Astrocyte (in vitro differentiated cells and primary cell): ENCODE measurements around the gene ADAM23. TPM values are rescaled to one million over a fixed set of nuclear protein-coding genes. Genes with fewer than 3 reads are reported as not detected.

Source experiments
- DNase-seq: peaks from one replicate; pipeline ENCODE4 v3.0.0-alpha.2; 2010; ENCODE audit warnings: low read depth
- FAIRE-seq: peaks from 2 replicates; lab custom pipeline; 2011; peaks lifted over from hg19 to GRCh38; lab: Jason Lieb, UNC
- H2AFZ ChIP-seq: 2 replicates; pipeline ENCODE4 v1.6.0; 2012; ENCODE audit warnings: low read depth, low read length, inconsistent platforms
- H3K27ac ChIP-seq: 2 replicates; pipeline ENCODE4 v1.5.1; 2011; ENCODE audit warnings: low read depth, low read length, inconsistent platforms
- H3K27me3 ChIP-seq: 2 replicates; pipeline ENCODE4 v1.6.0; 2011; ENCODE audit warnings: low read length, inconsistent platforms; ENCODE audit not compliant: insufficient read depth
- H3K36me3 ChIP-seq: 2 replicates; pipeline ENCODE4 v1.5.1; 2011; ENCODE audit warnings: low read length, inconsistent platforms; ENCODE audit not compliant: insufficient read depth
- H3K4me1 ChIP-seq: 2 replicates; pipeline ENCODE4 v1.5.1; 2011; ENCODE audit warnings: low read length, inconsistent platforms; ENCODE audit not compliant: insufficient read depth
- H3K4me2 ChIP-seq: 2 replicates; pipeline ENCODE4 v1.6.0; 2012; ENCODE audit warnings: low read length, inconsistent platforms
- H3K4me3 ChIP-seq: 2 replicates; pipeline ENCODE4 v1.5.1; 2011; ENCODE audit warnings: low read depth, mild to moderate bottlenecking, low read length, inconsistent platforms; ENCODE audit not compliant: insufficient read depth
- H3K79me2 ChIP-seq: 2 replicates; pipeline ENCODE4 v1.6.0; 2012; ENCODE audit warnings: mild to moderate bottlenecking, low read length, inconsistent platforms; ENCODE audit not compliant: insufficient read depth
- H3K9ac ChIP-seq: 2 replicates; pipeline ENCODE4 v1.6.0; 2012; ENCODE audit warnings: mild to moderate bottlenecking, low read length, inconsistent platforms
- H3K9me3 ChIP-seq: 2 replicates; pipeline ENCODE4 v1.5.1; 2012; ENCODE audit warnings: low read depth, mild to moderate bottlenecking, low read length, inconsistent platforms; ENCODE audit not compliant: insufficient read depth
- H4K20me1 ChIP-seq: 2 replicates; pipeline ENCODE4 v1.6.0; 2012; ENCODE audit warnings: low read length, inconsistent platforms; ENCODE audit not compliant: insufficient read depth
- H3K27ac Mint-ChIP-seq: one replicate; pipeline ENCODE4 v1.8.0; 2021; ENCODE audit warnings: mild to moderate bottlenecking, mixed read lengths; ENCODE audit not compliant: unreplicated experiment
- H3K27me3 Mint-ChIP-seq: one replicate; pipeline ENCODE4 v1.8.0; 2021; ENCODE audit warnings: low read depth, mixed read lengths; ENCODE audit not compliant: unreplicated experiment
- H3K36me3 Mint-ChIP-seq: one replicate; pipeline ENCODE4 v1.8.0; 2021; ENCODE audit warnings: low read depth, mixed read lengths; ENCODE audit not compliant: unreplicated experiment
- H3K4me1 Mint-ChIP-seq: one replicate; pipeline ENCODE4 v1.8.0; 2021; ENCODE audit warnings: low read depth, mixed read lengths; ENCODE audit not compliant: unreplicated experiment
- H3K4me3 Mint-ChIP-seq: one replicate; pipeline ENCODE4 v1.8.0; 2021; ENCODE audit warnings: mild to moderate bottlenecking, moderate library complexity, mixed read lengths; ENCODE audit not compliant: unreplicated experiment
- H3K9me3 Mint-ChIP-seq: one replicate; pipeline ENCODE4 v1.8.0; 2021; ENCODE audit warnings: mild to moderate bottlenecking, mixed read lengths; ENCODE audit not compliant: unreplicated experiment
- CTCF ChIP-seq: IDR thresholded peaks from 2 replicates; pipeline ENCODE4 v1.5.1; 2011; ENCODE audit warnings: low read depth, mild to moderate bottlenecking, inconsistent platforms, low read length, moderate library complexity; ENCODE audit not compliant: insufficient read depth
- EZH2 ChIP-seq: IDR thresholded peaks from 2 replicates; pipeline ENCODE4 v1.6.1; 2012; ENCODE audit warnings: mild to moderate bottlenecking, low read length, inconsistent platforms; ENCODE audit not compliant: insufficient read depth
- total RNA-seq: library from RNA; stranded (reverse); gene quantifications from 2 replicates; pipeline ENCODE4 v1.2.1, GENCODE V29; 2021

ADAM23 gene
- total RNA-seq, 1 donor from 2014 or later: 13.9 TPM

- peaks cover 14% of the 10 kb centered on the region for H3K36me3 Mint-ChIP-seq
- no peak for FAIRE-seq
Measured at GRCh38 chr2:206480620-206481019, 37.3 kb downstream of the ADAM23 start.

GRCh38 chr2:206481056-206481455, 37.7 kb downstream of the ADAM23 start:
- FAIRE-seq: no peak
- H3K27me3 Mint-ChIP-seq: no peaks in the 10 kb centered on the region

More at GRCh38 chr2:206480620-206481019, 37.3 kb downstream of the ADAM23 start:
- Histone ChIP-seq H2AFZ (no peak overlapping the region), H3K27me3 (no peaks in the 10 kb centered on the region), H3K4me1 (no peaks in the 10 kb centered on the region), H3K4me3 (no peak overlapping the region), H3K36me3 (no peaks in the 10 kb centered on the region), H3K79me2 (no peaks in the 10 kb centered on the region), H3K9me3 (no peaks in the 10 kb centered on the region), H3K4me2 (no peak overlapping the region), H3K27ac (no peak overlapping the region), H4K20me1 (peaks cover 3% of the 10 kb centered on the region), H3K9ac (no peak overlapping the region)
- H3K9me3 Mint-ChIP-seq: peaks cover 6% of the 10 kb centered on the region
- H3K27ac Mint-ChIP-seq: no peak overlapping the region
- no peak for DNase-seq
- H3K4me3 Mint-ChIP-seq: no peak overlapping the region
- no peaks in the 10 kb centered on the region for H3K27me3 Mint-ChIP-seq
- H3K4me1 Mint-ChIP-seq: peaks cover 8% of the 10 kb centered on the region
- TF ChIP-seq CTCF: no peak
- no peak for TF ChIP-seq EZH2

More at GRCh38 chr2:206481056-206481455, 37.7 kb downstream of the ADAM23 start:
- no peaks in the 10 kb centered on the region for H3K9me3 ChIP-seq
- peaks cover 13% of the 10 kb centered on the region for H3K36me3 Mint-ChIP-seq
- no peak for DNase-seq
- H2AFZ ChIP-seq: no peak overlapping the region
- H3K4me3 ChIP-seq: no peak overlapping the region
- H3K27ac Mint-ChIP-seq: no peak overlapping the region
- H3K79me2 ChIP-seq: no peaks in the 10 kb centered on the region
- H3K4me1 Mint-ChIP-seq: peaks cover 8% of the 10 kb centered on the region
- no peak overlapping the region for H3K4me2 ChIP-seq
- peaks cover 3% of the 10 kb centered on the region for H4K20me1 ChIP-seq
- no peaks in the 10 kb centered on the region for H3K27me3 ChIP-seq
- H3K9me3 Mint-ChIP-seq: peaks cover 6% of the 10 kb centered on the region
- H3K4me3 Mint-ChIP-seq: no peak overlapping the region
- no peak overlapping the region for H3K27ac ChIP-seq
- H3K9ac ChIP-seq: no peak overlapping the region
- H3K36me3 ChIP-seq: no peaks in the 10 kb centered on the region
- TF ChIP-seq CTCF (no peak), EZH2 (no peak)
- H3K4me1 ChIP-seq: no peaks in the 10 kb centered on the region
